GM21526 (cell line): Measurements from ENCODE around the gene TRIM10.
"Not testable (repeated sequence)": the region's sequence is repeated elsewhere in the genome, so short reads cannot be mapped to it uniquely, and the experiment has no call there.

ENCODE experiments used
- ATAC-seq: cut with Tn5 transposase; IDR thresholded peaks from one replicate; pipeline ENCODE4 v1.9.1; 2021; ENCODE audit warnings: moderate library complexity; ENCODE audit not compliant: unreplicated experiment, low FRiP score

Gene TRIM10

GRCh38 chr6:30175765-30176164 lies 14.8 kb upstream of the TRIM10 start:
- no peak for ATAC-seq

DNA sequence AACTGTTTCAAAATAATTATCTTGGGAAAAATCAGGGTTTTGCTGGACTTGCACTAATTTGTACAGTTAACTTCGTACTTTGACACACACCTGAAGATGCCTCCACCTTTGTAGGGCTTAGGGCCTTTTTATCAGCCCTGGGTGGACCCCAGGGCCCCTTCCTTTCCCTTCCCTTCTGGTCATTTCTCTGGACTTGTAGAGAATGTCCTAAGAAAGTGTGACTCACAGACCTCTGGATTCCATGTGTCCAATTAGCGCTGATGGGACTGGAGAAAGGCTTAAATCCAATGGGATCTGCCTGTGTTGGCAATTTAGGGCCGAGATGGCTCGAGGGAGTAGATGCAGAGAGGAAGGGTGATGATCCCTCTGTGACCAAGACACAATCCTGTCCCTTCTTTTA lies 11.7 kb upstream of the TRIM10 start:
- ATAC-seq: no peak

DNA sequence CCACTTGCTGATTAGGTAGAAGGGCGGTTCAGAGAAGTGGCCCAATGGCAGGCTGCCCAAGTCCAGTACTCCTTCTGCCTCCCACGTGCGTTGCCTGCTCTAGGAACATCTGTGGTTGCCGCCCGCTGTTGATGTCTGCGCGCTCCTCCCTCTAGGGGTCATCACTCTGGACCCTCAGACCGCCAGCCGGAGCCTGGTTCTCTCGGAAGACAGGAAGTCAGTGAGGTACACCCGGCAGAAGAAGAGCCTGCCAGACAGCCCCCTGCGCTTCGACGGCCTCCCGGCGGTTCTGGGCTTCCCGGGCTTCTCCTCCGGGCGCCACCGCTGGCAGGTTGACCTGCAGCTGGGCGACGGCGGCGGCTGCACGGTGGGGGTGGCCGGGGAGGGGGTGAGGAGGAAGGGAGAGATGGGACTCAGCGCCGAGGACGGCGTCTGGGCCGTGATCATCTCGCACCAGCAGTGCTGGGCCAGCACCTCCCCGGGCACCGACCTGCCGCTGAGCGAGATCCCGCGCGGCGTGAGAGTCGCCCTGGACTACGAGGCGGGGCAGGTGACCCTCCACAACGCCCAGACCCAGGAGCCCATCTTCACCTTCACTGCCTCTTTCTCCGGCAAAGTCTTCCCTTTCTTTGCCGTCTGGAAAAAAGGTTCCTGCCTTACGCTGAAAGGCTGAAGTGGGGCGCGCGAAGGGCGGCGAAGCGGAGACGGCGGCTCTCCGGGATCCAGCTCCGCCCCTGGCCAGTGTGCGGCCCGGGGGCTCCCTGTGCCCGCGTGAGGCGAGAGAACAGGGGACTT lies 10.9 kb upstream of the TRIM10 start:
- no peak for ATAC-seq

GRCh38 chr6:30169658-30170614 lies 8.9 kb upstream of the TRIM10 start:
- ATAC-seq: no peak

DNA sequence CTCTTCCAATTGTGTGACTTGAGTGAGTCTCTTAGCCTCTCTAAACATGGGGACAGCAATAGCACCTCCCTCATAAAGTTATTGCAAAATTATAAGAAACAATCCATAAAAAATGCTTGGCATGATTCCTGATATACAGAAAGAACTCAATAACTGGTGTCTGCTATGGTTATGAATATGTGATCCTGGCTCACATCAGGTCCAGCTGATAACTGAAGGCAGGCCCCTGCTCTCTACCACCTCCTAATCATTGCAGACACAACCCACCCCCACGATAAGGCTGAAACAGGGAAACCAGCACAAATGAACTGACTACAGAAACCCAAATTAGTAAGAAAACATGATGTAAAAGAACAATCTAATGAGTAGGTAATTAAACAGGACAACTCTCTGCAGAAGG lies 7.7 kb upstream of the TRIM10 start:
- no peak for ATAC-seq

GRCh38 chr6:30167101-30167500 lies 6.1 kb upstream of the TRIM10 start:
- ATAC-seq: no peak

- ATAC-seq: not testable (repeated sequence)
Observed at GRCh38 chr6:30165238-30165637, 4.2 kb upstream of the TRIM10 start.

GRCh38 chr6:30164714-30165113 lies 3.7 kb upstream of the TRIM10 start:
- no peak for ATAC-seq

DNA sequence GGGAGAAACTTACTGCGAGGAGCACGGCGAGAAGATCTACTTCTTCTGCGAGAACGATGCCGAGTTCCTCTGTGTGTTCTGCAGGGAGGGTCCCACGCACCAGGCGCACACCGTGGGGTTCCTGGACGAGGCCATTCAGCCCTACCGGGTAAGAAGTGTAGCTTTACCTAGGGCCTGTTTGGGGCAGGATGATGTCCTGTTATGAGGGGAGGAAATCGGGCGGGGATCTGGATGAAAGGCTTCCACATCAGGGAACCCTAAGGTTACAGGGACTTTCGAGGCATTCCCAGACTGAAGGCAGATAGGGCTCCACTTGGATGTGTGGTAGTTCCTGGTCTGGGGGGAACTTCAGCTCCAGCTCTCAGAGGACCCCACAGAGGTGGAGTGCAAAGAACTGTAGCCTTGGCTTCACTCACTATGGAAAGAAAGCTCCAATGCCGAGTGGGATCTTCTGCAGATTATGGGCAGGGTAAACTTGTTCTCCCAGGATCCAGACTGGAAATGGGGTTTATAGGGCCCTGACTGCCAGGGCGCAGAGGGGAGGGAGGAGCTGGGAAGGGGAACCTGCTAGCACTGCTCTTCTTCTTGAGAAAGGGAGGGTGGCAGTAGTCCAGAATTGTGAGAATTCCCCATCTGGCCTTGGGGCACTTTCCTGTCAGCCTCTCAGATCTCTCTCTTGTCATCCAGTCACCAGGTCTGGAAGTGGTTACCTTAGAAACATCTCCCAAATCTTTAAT lies 3.1 kb upstream of the TRIM10 start:
- no peak for ATAC-seq

DNA sequence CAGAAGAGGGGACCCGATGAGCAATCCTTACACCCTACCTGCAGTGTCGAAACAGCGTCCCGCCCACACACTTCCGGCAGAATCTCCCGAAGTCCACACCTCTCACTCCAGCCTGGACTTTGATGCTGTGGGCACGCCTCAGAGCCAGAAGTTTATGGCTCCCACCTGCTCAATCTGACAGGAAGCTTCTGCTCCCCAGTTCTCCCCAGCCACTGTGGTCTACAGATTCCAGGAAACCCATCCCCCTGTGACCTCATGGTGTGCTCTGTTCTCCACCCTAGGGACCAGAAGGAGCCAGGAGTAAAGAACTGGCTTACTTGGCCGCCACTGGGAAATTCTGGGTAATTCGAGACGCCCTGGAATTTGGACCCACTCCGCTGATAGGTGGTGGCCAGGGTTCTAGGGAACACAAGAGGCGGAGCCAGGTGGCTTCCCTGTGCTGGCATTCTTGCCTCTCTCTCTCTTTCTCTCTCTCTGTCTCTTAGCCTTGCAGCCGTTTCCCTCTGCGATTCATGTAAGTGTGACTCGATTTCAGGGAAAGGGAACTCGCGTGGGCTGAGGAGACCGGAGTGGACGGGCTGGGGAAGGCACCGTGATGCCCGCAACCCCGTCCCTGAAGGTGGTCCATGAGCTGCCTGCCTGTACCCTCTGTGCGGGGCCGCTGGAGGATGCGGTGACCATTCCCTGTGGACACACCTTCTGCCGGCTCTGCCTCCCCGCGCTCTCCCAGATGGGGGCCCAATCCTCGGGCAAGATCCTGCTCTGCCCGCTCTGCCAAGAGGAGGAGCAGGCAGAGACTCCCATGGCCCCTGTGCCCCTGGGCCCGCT lies 2.3 kb upstream of the TRIM10 start, which contains the start of gene TRIM15:
TRIM15 (plus strand) TSS at position 457 of the 828 bp plus-strand sequence; CDS start at position 596, 139 bp downstream.
- no peak for ATAC-seq

- no peak for ATAC-seq
Observed at GRCh38 chr6:30162265-30163089, 1.5 kb upstream of the TRIM10 start.

DNA sequence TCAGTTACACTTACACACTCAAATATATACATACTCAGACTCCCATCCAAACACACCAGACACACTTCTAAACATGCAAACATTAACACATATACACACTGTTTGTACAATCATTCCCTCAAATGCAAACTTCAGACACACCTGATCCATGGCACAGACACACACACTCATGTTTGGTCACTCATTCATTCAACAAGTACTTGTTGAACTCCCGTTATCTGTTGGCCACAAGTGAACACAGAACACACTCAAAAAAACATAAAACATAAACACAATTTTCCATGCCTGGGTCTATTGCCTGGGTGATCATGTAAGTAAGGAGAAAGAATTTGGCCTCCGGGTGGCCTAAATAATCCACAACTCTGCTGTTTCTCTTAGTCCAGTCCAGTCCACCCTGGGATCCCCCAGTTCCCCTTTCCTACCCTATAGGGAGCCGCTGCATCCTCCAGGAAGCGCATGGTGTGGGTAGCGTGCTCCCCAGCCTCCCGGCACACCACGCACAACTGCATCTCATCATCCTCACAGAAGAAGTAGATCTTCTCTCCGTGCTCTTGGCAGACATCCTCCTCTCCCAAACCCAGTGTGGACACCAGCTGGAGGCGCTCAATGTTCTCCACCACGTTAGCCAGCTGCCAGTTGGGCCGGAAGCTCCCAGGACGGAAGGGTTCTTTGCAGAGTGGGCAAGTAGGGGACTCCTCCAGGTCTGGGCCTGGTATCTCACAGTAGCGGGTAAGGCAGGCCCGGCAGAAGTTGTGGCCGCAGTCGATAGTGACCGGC lies 815 bp downstream of the TRIM10 start:
- no peak for ATAC-seq

DNA sequence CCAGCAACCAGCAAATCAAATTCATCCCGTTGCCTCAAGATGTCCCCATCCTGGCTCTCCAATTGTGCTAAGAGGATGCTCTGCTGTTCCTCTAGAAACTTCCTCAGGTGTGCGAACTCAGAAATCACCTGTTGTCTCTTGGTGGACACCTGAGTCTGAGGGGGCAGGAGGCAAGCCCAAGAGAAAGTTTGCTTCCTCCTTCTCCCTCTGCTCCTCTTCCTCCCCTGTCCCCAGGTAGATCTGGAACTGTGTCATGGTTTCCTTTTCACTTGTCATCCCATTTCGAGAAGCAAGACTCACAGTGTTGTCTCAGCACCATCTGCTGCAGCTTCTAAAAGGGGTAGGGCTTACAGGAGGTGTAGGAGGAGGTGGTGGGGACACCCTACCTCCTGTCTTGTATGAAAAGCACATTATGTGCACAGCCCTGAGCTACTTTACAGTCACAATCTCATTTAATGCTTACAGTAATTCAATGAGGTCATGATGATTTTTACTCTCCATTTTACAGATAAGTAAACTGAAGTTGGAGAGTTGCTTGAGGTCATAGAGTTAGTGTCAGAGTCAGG lies 2.5 kb downstream of the TRIM10 start:
- no peak for ATAC-seq

DNA sequence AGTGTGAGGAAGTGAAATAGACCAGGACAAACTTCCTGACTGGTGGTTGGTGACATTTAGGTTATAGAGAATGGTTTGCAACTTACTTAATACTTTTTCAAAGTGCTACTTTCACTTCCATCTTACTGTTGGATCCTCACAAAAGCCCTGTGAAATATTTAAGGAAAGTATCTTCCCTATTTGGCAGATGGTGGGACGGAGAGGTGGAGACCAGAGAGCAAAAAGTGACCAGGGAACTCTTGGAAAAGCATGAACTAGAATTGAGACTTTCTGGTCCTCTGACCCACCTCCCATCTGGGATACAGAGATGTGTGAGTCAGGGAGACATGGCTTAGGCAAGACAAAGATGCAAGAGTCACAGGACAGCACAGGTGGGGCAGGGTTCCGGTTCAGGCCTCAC lies 3.0 kb downstream of the TRIM10 start:
- no peak for ATAC-seq

DNA sequence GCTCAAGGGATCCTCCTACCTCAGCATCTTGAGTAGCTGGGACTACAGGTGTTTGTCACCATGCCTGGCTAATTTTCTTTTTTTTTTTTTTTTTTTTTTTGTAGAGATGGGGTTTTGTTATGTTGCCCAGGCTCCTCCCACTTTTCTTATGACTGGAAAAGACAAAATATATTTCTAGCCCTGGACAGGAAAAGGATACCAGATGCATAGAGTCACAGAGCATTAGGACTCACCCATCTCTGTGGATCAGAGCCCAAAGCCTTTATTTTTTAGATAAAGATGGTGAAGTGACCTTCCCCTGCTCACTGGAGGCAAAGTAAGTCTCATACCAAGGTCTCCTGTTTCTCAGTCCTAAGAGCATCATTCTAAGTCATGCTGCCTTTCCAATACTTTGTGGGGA lies 3.4 kb downstream of the TRIM10 start:
- no peak for ATAC-seq

GRCh38 chr6:30156774-30157173 lies 4.2 kb downstream of the TRIM10 start:
- no peak for ATAC-seq

- no peak for ATAC-seq
Observed at GRCh38 chr6:30156262-30156599, 4.8 kb downstream of the TRIM10 start.
